Muscle of arm (tissue), 12 donors: ENCODE results near the gene LCOR. TPM values are rescaled to one million over a fixed set of nuclear protein-coding genes. Genes with fewer than 3 reads are reported as not detected.
"Not testable (repeated sequence)": the region's sequence is repeated elsewhere in the genome, so short reads cannot be mapped to it uniquely, and the experiment has no call there.

Experiments used
- DNase-seq: peaks from one replicate; pipeline ENCODE4 v3.0.0-alpha.2; 2013
- polyA plus RNA-seq, 12 donors: library from polyadenylated mRNA; unstranded; fragments of 120-200 nt; gene quantifications; one replicate each; pipeline ENCODE4 v1.2.1, GENCODE V29; 2013; ENCODE audit not compliant: insufficient read length in 12 of 12

The LCOR gene
- polyA plus RNA-seq, 12 donors = 12.0 to 24.9 (median 17.1) TPM; not detected in 1

- DNase-seq = no peak
Observed at GRCh38 chr10:97029271-97029670, 197.2 kb downstream of the LCOR start.

DNA sequence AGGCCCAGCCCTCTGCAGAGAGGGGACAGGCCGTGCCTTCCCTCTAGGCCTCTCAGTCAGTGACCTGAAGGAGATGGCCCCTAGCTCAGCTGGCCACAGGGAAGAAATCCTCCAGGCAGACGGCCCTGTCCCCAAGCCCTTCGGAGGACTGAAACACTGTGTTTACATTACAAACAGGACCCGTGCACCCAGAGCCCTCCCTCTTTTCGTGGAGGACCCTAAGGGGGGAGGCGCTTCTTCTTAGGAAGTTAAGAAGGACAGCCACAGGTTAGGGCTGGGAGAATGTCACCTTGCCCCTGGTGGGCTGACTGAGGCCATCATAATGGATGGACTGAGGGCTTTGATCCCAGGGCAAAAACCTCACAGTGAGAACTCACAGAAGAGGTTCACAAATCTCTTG, 198.8 kb downstream of the LCOR start:
- DNase-seq = no peak

DNA sequence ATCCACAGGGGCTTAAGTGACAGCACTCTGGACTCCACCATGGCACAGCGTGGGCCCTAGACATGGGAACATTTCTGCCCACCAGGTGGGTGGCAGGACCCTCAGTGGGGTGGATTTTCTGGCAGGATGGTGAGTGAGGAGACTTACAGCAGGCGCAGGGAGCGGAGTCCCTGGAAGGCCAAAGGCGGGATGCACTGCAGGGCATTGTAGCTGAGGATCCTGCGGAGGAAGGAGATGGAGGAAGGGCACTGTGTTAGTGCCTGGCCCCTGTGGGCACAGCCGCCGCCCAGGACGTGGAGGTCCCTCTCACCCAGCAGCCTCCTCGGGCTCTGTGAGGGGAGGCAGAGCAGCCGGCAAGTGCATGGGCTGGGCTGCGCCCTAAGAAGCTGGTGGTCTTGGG, 199.4 kb downstream of the LCOR start:
- DNase-seq = no peak

DNA sequence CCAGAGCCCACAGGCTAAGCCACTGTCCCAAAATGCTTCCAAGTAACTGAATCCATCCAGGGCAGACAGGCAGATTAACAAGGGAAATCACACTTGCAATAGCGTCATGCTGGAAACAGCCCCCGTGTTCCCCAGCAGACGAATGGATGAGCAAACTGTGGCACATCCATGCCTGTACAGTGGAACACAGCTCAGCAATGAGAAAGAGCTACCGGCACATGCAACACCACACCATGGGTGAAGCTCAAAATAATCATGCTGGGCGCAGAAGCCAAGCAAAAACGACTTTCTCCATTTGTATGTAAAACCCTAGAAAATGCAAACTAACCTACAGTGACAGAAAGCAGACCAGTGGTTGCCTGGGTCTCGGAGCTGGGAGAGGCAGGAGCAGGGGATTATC, 200.5 kb downstream of the LCOR start:
- DNase-seq = no peak

- DNase-seq = not testable (repeated sequence)
Observed at GRCh38 chr10:97033841-97034240, 201.7 kb downstream of the LCOR start.

- DNase-seq = no peak
Observed at GRCh38 chr10:97034301-97034700, 202.2 kb downstream of the LCOR start.

DNA sequence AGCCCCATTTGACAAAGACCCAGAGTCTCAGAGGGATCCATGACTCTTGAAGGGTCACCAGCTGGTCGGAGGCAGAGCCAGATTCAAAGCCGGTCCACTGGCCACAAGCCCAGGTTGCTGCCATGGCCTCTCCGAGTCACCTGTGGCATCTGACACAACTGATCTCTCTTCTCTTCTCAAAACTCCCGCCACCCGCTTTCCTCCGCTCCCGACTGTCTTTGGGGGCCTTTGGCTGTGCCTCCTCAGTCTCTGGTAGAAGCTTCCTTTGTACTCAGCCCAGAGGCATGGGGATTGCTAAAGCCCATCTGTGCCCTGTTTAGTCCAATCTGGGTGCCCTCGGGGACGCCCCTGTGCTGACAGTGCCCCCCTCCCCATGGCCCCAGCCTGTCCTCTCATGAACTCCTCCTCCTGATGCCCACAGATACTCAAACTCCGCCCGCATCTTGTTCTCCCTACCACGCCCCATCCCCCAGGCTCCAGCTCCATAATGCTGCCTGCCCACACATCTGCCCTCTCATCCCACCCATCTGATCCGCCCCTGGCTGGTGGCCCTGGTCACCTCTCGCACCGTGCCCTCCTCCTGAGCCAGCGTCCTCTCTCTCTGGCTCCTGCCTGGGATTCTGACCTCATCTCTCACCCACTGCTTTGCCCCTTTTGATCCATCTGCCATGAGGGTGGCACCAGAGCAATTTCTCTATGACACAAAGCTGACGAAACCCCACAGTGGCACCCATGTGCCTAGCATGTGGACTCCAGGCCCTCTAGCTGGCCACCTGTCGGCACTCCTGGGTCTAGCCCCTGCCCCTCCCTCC, 203.1 kb downstream of the LCOR start:
- no peak for DNase-seq

DNA sequence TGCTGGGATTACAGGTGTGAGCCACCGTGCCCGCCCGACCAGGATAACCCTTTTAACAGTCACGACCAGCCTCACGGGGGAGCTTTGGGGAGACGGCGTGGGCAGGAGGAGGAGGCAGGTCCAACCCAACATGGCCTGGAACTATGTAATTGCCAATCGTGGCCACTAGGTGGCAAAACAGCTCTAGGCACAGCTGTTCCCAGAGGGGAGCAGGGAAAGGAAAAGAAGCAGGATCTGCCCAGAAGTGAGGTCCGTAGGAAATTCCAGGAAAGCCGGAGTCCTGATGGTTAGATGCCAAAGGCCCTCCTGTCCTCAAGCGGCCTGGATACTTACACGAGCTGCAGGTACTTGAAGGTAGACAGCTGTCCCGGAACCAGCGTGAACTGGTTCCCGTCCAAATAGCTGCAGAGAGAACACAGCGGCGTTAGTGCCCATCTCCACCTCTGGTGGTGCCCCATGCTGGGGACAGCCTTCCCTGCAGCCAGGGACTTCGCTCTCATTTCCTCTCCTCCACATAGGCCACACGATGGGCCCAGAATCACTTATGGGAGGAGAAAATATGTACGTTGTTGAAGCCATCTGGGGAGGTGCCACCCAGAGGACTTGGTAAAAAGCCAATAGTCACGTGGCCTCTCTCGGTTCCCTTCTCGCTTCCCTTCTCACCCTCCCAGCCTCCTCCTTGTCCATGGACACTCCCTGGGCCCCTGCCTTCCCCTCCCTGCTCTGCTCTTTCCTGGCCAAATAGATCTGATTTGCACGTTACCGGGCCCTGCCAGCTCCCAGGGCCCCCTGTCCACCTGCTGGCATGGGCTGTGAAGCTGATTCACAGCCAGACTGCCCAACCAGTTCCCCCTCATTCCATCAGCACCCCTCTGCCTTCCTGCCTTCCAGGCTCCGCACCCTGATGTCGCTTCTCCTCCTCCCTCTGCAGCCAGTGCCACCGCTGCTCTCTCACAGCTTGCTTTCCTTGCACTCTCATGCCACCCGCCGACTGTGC, 205.6 kb downstream of the LCOR start:
- peak; percentile 82 for DNase-seq

DNA sequence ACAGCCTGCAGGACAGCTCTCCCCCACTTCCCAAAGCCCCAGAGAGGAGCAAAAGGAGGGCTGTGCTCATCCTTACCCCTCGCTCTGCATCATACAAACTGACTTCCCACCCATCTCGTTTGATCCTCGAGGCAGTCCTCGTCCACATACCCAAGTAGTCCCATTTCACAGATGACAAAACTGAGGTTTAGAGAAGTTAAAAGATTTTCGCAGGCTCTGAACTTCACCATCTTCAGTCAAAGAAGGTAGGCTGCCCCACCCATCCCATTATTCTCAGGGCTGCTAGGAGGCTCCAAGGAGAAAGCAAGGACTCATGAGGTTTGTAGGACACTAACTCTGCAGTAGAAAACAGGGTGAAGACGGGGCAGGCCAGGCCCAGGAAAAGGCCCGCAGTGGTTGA, 206.6 kb downstream of the LCOR start:
- DNase-seq = no peak

GRCh38 chr10:97039538-97040247, 207.6 kb downstream of the LCOR start:
- no peak for DNase-seq

DNA sequence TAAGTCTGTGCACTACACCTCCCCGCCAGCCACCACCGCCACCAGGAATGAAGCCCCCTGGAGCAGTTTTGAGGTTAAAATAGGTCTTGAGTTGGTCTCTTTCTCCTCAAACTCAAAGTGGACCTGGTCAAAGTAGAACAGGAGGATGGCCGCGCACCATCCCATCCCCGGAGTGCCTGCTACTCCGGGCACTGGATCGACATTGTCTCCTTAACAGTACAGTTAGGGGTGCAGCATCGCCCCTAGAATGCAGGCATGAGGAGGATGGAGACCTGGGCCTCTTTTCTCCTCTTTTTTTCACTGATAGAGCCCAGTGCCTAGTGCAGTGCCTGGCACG, 208.1 kb downstream of the LCOR start:
- DNase-seq = no peak

- no peak for DNase-seq
Observed at GRCh38 chr10:97040706-97041105, 208.6 kb downstream of the LCOR start.

DNA sequence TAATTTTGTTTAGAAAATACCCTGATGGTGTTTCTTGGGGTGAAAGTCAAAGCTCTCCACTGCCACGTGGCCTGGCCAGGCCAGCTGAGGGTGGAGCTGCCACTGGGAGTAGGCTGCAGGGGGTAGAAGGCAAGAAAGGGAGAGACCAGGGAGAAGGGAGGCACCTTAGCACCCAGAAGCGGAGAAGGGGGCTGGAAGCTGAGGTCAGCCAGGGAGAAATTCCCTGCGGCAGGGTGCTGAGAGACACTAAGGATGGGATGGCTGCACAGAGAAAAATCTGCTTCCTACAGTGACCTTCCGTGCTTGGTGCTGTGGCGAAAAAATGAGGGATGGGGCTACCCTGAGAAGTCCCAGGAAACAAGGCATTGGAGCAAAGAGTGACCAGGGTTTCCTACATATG, 210.0 kb downstream of the LCOR start:
- DNase-seq = no peak

DNA sequence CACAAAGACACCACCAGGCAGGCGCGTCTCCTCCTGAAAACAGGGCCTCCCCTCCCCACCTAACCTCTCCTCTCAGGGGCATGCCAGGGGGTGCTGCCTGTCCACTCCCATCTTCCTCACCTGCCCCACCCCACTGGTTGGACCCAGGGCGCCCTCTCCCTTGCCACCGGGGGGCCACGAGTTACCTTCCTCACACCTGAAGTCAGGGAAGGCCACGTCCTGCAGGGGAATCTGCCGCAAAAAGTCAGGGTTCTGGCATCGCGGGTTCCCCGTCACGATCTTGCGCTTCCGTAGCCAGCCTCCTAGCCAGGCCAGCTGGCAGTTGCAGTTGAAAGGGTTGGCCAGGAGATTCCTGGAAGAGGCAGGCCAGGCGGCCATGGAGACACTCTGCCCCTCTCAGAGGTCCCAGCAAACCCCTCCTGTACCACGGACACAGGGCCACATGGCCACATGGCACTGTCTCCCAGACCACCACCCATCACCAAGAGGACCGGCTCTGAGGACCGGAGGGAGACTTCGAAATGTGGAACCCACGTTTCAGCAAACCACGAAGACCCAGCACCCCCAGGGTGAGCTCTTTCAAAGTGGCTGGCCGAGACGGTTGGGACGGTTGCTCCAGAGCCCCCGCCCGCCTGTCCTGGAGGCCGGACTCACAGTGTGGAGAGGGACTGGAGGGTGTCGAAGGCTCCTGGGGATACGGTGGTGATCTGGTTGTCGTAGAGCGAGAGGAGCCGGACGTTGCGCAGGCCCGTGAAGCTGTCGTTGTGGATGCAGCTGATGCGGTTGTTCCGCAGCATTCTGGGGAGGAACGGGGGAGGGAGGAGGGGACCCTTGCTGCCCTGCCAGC, 210.8 kb downstream of the LCOR start:
- no peak for DNase-seq

DNA sequence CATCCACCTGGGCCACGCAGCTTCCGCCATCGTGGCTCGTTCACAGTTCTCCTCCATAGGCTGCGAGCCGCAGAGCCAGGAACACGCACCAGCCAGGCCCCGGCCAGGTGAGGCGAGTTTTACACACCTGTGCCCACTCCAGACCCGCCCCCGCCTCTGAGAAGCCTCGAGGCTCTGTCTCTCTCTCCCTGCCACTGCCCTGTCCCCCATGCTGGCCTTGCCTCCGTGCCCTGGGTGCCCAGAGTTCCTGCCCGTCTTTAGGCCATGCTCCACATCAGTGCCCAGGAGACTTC, 211.4 kb downstream of the LCOR start:
- no peak for DNase-seq

Other genes with a start within 250 kb of the LCOR start
- gene TM9SF3, start 245.3 kb upstream of the LCOR start, polyA plus RNA-seq = 100 to 1,000 TPM in 7 of 12 donors, 10 to 100 TPM in 4, not detected in 1; 82.7 to 149 (median 108) TPM
- gene PIK3AP1, start 111.8 kb upstream of the LCOR start, polyA plus RNA-seq = 1 to 10 TPM in 11 of 12 donors, not detected in 1; 1.5 to 7.3 (median 2.2) TPM